Astrocyte (in vitro differentiated cells and primary cell): ENCODE measurements around the gene GJB5.

Experiments
- CTCF ChIP-seq: IDR thresholded peaks from 2 replicates; pipeline ENCODE4 v1.5.1; 2011; ENCODE audit warnings: low read depth, mild to moderate bottlenecking, inconsistent platforms, low read length, moderate library complexity; ENCODE audit not compliant: insufficient read depth
- EZH2 ChIP-seq: IDR thresholded peaks from 2 replicates; pipeline ENCODE4 v1.6.1; 2012; ENCODE audit warnings: mild to moderate bottlenecking, low read length, inconsistent platforms; ENCODE audit not compliant: insufficient read depth

- no peak for TF ChIP-seq CTCF
- TF ChIP-seq EZH2, result no peak
These were observed 42.1 kb downstream of the GJB5 start for GRCh38 chr1:34796990-34797389.
